Measurements from ENCODE around the gene TMEM151B. TPM values are rescaled to one million over a fixed set of nuclear protein-coding genes. Genes with fewer than 3 reads are reported as not detected.

The TMEM151B gene
- polyA plus RNA-seq, 1 donor from 2014 or later = 66.0 TPM

GRCh38 chr6:44260011-44260410, 10.2 kb upstream of the TMEM151B start:
- Histone ChIP-seq H3K27me3 (ENCODE audit: insufficient read depth, low read depth, low read length) (no peaks in the 10 kb centered on the region), H3K4me2 (ENCODE audit: low read length) (no peak overlapping the region), H2AFZ (ENCODE audit: low read depth, low read length) (no peak overlapping the region), H3F3A (ENCODE audit: insufficient read depth, low read length, poor library complexity, severe bottlenecking) (no peaks in the 10 kb centered on the region), H3K79me2 (replicated peaks; ENCODE audit: insufficient read depth, low read length) (peaks cover 33% of the 10 kb centered on the region), H3K36me3 (ENCODE audit: insufficient read depth, low read length) (no peaks in the 10 kb centered on the region), H3K27ac (ENCODE audit: low read length) (no peak overlapping the region), H3K9me2 (ENCODE audit: insufficient read depth, low read length) (no peaks in the 10 kb centered on the region), H3K4me3 (ENCODE audit: low read length) (no peak overlapping the region), H3K9me3 (ENCODE audit: low read length) (no peaks in the 10 kb centered on the region), H4K20me1 (ENCODE audit: insufficient read depth) (peaks cover 4% of the 10 kb centered on the region), H3K9ac (ENCODE audit: low read length) (no peak overlapping the region)
- TF ChIP-seq RAD21 (conservative IDR thresholded peaks at IDR 0.05) = no peak
- TF ChIP-seq EP300 (conservative IDR thresholded peaks at IDR 0.05; ENCODE audit: poor library complexity, severe bottlenecking) = no peak
- TF ChIP-seq POLR2AphosphoS5 (IDR thresholded peaks at IDR 0.05) = no peak
- no peak for TF ChIP-seq TAF1 (IDR thresholded peaks at IDR 0.05; ENCODE audit: low read depth)
- no peak for TF ChIP-seq SMC3 (conservative IDR thresholded peaks at IDR 0.05; ENCODE audit: poor library complexity)
- TF ChIP-seq CTCF (IDR thresholded peaks at IDR 0.05; ENCODE audit: poor library complexity, severe bottlenecking) = no peak
- TF ChIP-seq MXI1 (conservative IDR thresholded peaks at IDR 0.05; ENCODE audit: poor library complexity, severe bottlenecking) = no peak
- no peak for TF ChIP-seq REST (IDR thresholded peaks at IDR 0.05; ENCODE audit: borderline replicate concordance)
- TF ChIP-seq EZH2 (IDR thresholded peaks at IDR 0.05; ENCODE audit: borderline replicate concordance, insufficient read depth, low read length, poor library complexity, severe bottlenecking) = no peak

GRCh38 chr6:44260451-44261297, 9.6 kb upstream of the TMEM151B start:
- Histone ChIP-seq H3F3A (ENCODE audit: insufficient read depth, low read length, poor library complexity, severe bottlenecking) (no peaks in the 10 kb centered on the region), H3K9me2 (ENCODE audit: insufficient read depth, low read length) (no peaks in the 10 kb centered on the region), H3K36me3 (ENCODE audit: insufficient read depth, low read length) (no peaks in the 10 kb centered on the region), H4K20me1 (ENCODE audit: insufficient read depth) (peaks cover 4% of the 10 kb centered on the region), H3K9me3 (ENCODE audit: low read length) (no peaks in the 10 kb centered on the region), H3K79me2 (replicated peaks; ENCODE audit: insufficient read depth, low read length) (peaks cover 27% of the 10 kb centered on the region), H2AFZ (ENCODE audit: low read depth, low read length) (no peak overlapping the region), H3K4me2 (ENCODE audit: low read length) (no peak overlapping the region), H3K4me3 (ENCODE audit: low read length) (no peak overlapping the region), H3K27me3 (ENCODE audit: insufficient read depth, low read depth, low read length) (no peaks in the 10 kb centered on the region), H3K9ac (ENCODE audit: low read length) (no peak overlapping the region), H3K27ac (ENCODE audit: low read length) (no peak overlapping the region)
- TF ChIP-seq EP300 (conservative IDR thresholded peaks at IDR 0.05; ENCODE audit: poor library complexity, severe bottlenecking) = no peak
- TF ChIP-seq CTCF (IDR thresholded peaks at IDR 0.05; ENCODE audit: poor library complexity, severe bottlenecking) = no peak
- TF ChIP-seq REST (IDR thresholded peaks at IDR 0.05; ENCODE audit: borderline replicate concordance) = no peak
- TF ChIP-seq TAF1 (IDR thresholded peaks at IDR 0.05; ENCODE audit: low read depth) = no peak
- TF ChIP-seq POLR2AphosphoS5 (IDR thresholded peaks at IDR 0.05) = no peak
- no peak for TF ChIP-seq MXI1 (conservative IDR thresholded peaks at IDR 0.05; ENCODE audit: poor library complexity, severe bottlenecking)
- no peak for TF ChIP-seq RAD21 (conservative IDR thresholded peaks at IDR 0.05)
- no peak for TF ChIP-seq EZH2 (IDR thresholded peaks at IDR 0.05; ENCODE audit: borderline replicate concordance, insufficient read depth, low read length, poor library complexity, severe bottlenecking)
- no peak for TF ChIP-seq SMC3 (conservative IDR thresholded peaks at IDR 0.05; ENCODE audit: poor library complexity)
